SKM-1 (cell line): ENCODE results near the gene SRF.
A peak's percentile ranks its signal among the peaks of the same experiment; 100 is the strongest.
"Not testable (repeated sequence)": the region's sequence is repeated elsewhere in the genome, so short reads cannot be mapped to it uniquely, and the experiment has no call there.

Experiments
- DNase-seq: peaks from one replicate; lab custom pipeline; 2025; ENCODE audit not compliant: unreplicated experiment; lab: John Stamatoyannopoulos, UW

SRF gene

DNA sequence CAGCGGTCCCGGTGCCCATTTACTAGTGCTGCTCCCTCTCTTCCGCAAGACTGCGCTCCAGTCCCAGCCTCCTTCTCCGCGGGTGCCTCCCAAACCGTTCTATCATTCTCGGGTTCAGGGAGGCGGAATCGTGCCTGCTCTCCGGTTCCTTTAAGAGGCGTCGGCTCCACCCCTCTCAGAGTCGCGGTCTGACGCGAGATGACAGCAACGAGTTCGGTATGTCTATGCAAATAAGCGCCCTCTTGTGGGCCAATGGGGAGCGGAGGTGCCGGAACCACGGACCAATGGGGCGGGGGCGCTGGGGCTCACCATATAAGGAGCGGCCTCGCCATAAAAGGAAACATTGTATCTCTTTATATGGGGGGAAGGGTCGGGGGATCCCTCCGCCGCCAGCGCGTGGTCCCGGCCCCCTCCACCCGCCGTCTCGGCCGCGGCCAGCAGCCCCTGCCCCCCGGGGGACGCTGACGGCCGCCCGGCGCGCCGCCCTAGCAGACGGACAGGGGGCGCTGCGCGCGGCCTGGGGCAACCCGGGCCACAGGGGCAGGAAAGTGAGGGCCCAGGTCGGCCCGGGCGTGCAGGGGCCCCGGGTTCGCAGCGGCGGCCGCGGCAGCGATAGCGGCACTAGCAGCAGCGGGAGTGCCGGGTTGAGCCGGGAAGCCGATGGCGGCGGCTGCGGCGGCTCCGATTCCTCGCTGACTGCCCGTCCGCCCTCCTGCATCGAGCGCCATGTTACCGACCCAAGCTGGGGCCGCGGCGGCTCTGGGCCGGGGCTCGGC, at the start of gene SRF:
SRF (plus strand) TSS at position 339 of the 776 bp plus-strand sequence; CDS start at position 727, 388 bp downstream.
- DNase-seq = peak; percentile 95

DNA sequence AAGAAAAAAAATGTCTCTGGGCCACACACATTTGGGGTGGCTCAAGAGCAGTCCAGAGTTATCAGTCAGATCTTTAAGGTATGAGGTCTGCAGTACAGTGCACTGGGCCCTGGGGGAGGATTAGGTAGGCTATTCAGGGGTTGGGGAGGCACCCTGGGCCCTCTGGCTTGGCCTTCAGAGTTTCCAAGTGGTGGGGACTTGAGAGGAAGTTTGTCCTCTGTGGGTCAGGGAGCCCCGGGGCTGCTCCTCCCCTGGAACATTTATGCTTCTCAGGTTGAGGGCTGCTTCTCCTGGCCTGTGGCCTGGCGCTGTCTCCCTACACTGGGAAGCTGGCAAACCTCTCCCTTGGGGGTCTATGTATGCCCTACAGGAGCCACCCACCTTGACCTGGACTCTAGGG, 48.9 kb upstream of the SRF start:
- no peak for DNase-seq

DNA sequence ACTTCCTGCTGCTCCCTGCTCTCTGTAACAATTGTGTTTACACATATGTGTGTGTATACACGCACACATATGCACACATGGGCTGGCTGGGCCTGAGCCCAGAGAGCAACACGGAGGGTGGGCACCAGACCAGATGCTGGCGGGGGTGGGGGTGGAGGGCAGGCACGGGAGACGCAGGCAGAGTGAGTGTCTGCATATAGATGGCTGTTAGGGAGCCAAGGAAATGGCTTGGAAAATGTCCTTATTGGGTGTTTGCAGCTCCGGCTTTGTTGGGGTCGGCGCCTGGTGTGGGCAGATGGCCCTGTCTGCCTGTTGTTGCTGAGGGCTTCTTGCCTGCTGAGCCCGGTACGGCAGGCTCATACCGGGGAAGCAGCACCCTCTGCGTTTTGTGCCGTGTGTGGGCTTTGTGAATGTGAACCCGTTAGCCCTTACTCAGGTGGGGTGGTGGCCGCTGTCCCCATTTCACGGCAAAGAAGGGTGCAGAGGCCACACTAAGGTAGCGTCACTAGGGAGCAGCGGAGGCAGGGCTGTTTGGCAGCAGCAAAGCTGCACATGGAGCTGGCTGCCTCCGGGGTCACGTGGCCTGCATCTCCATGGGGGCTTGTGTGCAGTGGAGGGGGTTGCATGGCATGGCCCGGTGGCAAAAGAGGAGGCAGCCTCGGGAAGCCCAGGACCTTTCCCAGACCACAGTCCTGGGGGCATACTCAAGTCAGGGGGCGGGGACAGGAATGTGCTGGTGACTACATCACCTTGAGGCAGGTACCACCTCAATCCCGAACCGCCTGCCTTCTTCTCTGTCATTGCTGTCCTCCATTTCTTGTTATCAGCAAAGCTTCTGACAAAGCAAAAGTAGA, 47.4 kb upstream of the SRF start:
- DNase-seq = no peak

DNA sequence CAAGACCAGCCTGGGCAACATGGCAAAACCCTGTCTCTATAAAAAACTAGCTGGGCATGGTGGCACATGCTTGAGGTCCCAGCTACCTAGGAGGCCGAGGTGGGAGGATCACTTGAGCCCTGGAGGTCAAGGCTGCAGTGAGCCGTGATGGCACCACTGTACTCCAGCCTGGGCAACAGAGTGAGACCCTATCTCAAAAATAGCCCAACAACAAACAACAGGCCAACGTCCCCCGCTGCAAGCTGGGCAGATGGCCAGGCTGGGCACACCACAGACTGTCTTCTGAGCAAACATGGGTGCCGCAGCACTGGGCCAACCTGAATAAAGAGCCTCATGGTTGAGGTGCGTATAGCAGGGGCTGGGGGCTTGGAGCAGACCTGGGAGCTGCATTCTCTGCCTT, 46.6 kb upstream of the SRF start:
- DNase-seq = no peak

DNA sequence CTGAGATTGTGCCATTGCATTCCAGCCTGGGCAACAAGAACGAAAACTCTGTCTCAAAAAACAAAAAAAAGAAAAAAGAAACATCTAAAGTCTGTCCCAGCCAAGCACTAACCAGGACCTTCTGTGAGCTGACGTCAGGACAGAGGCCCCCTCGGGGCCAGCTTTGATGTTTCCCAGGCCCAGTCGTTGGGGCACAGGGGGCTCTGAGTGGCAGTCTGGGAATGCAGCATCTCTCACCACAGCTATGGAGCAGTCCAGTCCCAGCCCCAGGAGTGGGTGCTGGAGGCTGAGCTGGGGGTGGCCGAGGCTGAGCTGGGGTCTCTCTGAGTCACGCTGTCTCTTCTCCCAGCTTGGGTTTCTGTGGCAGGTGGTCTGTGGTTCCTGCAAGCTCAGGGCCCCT, 46.0 kb upstream of the SRF start:
- DNase-seq = no peak

DNA sequence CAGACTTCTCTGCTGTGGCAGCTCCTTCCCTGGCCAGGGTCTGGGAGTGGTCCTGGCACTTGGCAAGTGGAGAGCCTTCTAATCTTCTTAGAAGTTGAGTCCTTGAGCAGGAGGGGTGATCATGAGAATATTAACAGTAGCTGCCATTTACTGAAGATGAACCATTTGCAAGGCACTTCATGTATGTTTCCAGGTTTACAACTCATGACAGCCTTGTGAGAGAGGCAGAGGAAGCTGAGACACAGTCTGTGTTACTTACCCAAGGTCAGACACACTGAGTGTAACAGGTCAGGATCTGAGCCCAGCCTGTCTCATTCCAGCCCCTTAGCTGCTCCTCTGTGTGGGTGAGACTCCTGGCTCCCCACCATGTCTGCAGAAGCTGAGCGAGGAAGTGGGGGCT, 45.5 kb upstream of the SRF start:
- DNase-seq = no peak

DNA sequence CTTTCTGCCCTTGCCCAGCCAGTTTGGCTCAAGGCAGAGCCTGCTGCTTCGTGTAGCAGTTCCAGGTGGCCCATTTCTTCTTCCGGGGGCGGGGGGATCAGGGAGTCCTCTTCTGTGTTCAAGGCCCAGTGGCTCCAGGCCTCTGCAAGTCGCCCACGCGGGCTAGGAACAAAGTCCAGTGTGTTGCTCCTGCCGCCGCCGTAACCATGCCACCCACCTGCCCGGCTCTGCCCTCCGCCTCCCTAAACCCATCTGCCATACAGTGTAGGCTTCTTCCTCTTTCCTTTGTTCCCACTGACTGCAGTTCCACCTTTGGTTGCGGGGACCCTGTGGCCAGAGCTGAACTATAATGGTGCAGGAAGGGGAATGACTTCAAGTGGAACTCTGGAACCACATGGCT, 43.9 kb upstream of the SRF start:
- no peak for DNase-seq

DNA sequence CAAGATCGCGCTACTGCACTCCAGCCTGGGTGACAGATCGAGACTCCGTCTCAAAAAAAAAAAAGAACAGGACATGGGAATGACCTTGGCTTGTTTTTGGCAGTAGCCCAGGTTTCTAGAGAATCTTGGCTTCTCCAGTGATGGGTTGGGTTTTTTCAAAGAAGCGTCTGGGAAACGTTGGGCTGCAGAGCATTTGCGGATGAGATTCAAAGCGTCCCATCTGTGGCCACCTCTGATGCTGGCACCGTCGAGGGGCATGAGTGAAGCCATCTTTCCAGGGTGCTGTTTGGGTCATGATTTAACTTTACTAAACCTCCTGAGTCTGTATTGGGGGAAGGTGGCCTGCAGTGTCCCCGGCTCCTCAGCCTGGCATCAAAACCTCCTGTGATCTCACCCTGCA, 43.2 kb upstream of the SRF start:
- no peak for DNase-seq

DNA sequence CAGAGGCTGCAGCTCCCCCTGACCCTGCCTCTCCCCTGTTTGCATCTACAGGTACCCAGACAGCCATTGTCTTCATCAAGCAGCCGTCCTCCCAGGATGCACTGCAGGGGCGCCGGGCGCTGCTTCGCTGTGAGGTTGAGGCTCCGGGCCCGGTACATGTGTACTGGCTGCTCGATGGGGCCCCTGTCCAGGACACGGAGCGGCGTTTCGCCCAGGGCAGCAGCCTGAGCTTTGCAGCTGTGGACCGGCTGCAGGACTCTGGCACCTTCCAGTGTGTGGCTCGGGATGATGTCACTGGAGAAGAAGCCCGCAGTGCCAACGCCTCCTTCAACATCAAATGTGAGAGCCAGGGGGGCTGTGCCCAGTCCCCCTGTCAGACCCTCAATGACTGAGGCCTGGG, 42.1 kb upstream of the SRF start:
- DNase-seq = no peak

DNA sequence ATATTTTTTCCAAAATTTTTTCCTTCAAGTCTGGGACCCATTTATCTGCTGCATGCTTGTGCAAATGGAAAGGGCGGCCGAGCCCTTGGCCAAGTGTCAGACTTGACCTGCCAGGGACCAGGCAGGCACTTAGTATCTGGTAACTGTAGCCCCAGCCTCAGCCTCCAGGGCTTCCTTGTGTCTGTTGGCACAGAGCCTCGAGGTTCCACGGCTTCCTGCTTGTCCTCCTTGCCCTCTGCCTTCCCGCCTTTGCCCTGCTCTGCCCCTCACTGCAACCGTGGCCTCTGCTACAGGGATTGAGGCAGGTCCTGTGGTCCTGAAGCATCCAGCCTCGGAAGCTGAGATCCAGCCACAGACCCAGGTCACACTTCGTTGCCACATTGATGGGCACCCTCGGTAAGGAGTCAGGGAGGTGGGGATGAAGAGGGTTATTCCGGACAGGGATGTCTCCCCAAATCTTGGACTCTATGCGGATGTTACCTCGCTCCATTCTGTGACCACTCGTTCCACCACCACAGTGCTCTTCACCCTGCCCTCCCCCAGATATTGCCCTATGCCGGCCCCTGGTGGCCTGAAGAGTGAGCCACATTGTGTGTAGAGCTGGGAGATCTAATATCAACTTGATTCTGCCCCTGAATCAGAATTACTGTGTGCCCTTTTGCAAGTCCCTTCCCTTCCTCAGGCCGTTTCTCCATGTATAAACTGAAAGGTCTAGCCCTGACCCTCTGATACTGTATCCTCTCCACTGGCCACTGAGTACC, 41.5 kb upstream of the SRF start:
- no peak for DNase-seq

DNA sequence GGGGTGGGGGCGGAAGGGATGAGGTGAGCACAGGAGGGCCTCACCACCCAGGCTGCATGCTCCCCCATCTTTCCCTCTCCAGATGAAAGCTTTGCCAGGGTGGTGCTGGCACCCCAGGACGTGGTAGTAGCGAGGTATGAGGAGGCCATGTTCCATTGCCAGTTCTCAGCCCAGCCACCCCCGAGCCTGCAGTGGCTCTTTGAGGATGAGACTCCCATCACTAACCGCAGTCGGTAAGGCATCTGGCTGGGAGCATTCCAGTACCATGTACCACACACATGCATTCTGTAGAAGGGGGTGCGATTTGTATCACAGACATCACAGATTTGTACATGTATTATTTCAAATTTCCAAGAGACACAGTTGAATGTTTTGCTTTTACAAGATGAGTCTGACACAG, 40.6 kb upstream of the SRF start:
- DNase-seq = no peak

DNA sequence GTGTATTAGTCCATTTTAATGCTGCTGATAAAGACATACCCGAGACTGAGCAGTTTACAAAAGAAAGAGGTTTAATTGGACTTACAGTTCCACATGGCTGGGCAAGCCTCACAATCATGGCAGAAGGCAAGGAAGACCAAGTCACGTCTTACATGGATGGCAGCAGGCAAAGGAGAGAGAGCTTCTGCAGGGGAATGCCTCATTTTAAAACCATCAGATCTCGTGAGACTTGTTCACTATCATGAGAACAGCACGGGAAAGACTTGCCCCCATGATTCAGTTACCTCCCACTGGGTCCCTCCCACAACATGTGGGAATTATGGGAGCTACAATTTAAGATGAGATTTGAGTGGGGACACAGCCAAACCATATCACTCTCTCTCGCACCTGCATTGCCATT, 39.7 kb upstream of the SRF start:
- not testable (repeated sequence) for DNase-seq

DNA sequence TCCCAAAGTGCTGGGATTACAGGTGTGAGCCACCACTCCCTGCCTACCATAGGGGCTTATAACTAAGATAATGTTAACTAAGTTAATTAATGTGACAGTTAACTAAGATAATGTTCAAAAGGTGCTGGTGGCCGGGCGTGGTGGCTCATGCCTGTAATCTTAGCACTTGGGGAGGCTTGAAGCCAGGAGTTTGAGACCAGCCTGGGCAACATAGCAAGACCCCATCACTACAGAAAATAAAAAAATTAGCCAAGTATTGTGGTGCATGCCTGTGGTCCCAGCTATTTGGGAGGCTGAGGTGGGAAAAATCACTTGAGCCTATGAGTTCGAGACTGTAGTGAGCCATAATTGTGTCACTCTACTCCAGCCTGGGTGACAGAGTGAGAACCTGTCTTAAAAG, 32.8 kb upstream of the SRF start:
- DNase-seq = no peak

DNA sequence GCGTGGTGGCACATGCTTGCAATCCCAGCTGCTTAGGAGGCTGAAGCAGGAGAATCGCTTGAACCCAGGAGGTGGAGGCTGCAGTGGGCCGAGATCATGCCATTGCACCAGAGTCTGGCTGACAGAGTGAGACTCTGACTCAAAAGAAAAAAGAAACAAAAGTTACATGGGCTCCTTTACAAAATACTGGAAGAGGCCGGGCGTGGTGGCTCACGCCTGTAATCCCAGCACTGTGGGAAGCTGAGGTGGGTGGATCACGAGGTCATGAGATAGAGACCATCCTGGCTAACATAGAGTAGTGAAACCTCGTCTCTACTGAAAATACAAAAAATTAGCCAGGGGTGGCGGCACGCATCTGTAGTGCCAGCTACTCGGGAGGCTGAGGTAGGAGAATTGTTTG, 31.1 kb upstream of the SRF start:
- DNase-seq = not testable (repeated sequence)

DNA sequence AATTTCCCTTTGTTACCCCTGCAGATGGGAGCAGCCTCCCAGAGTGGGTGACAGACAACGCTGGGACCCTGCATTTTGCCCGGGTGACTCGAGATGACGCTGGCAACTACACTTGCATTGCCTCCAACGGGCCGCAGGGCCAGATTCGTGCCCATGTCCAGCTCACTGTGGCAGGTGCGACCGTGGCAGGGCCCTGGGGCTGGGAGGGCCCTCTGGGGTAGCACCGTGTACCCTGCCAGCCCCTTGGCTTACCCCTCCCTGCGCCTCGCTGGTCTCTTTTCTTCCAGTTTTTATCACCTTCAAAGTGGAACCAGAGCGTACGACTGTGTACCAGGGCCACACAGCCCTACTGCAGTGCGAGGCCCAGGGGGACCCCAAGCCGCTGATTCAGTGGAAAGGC, 29.4 kb upstream of the SRF start:
- no peak for DNase-seq

DNA sequence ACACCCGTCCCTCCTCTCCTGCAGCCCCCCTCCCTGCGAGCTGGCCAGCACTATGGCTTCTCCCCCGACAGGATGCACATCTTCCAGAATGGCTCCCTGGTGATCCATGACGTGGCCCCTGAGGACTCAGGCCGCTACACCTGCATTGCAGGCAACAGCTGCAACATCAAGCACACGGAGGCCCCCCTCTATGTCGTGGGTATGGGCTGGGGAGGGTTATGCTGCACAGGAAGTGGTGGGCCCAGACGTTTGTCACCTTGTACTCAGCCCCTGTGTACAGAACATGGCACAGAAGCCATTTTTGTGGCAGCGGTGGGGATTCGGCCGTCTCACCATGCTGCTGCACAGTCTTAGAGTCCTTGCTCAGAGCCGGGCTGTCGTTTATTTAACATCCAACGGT, 29.0 kb upstream of the SRF start:
- DNase-seq = no peak

DNA sequence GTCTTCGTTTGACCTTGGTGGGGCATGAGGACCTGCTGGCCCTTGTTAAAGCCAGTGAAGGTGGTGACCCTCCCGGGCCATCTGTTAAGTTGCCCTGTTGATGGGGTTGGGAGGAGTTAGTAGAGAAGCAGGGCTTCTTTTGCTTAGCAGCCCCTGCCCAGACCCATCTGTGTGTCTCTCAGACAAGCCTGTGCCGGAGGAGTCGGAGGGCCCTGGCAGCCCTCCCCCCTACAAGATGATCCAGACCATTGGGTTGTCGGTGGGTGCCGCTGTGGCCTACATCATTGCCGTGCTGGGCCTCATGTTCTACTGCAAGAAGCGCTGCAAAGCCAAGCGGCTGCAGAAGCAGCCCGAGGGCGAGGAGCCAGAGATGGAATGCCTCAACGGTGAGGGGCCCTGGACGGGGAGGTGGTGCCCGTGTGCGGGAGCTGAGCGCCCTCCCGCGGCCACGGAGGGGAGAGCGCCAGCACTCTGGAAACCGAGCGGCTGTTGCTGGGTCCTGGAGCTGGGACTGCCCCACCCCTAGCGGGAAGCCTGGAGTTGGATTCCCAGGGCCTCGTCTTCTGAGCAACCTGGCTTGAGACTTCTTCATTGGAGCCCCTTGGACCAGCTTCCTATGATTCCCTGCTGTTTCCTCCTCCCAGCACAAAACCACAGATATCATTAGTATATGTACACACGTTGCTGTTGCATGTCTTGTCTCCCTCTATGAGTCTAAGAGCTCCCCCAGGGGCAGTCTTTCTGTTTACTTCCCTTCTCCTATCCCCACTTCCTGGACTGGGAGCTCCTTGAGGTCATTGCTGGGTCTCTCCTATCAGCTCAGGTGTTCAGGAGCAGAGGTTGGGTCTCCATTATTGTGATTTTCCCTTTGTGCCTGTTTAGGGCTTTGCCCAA, 27.6 kb upstream of the SRF start:
- DNase-seq = peak; percentile 63

DNA sequence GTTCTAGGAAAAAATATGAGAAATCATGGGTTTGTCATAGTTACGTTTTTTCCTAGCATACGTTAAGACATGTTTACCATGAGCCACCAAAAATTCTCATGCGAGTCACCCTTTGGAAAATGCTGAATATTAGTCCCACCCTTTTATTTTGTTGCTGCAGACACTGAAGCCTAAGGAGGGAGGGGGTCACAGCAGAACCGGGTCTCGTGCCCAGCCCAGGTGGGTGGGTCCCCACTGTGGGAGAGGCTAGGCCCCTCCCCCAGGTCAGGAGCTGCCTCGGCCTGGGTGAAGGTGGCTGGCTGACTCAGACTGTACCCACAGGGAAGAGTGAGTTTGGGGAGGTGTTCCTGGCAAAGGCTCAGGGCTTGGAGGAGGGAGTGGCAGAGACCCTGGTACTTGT, 26.2 kb upstream of the SRF start:
- DNase-seq = no peak

DNA sequence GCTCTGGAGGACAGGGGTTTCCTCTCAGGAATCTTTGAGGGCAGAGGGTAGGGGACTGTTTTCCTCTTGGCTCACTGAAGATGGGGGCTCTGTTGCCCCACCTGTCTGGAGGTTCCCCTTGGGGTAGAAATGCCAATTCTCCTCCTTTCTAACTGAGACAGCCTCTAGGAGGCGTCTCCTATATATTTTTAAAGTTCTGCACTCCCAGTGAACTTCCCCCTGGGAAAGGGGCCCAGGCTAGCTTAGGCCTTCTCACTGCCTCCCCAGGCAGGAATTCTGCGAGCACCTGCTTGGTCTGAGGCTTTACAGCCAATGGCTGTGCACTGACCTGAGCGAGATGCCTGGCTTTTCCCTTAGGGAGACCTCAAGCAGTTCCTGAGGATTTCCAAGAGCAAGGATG, 24.8 kb upstream of the SRF start:
- DNase-seq = no peak
